DMS79 treated with DMSO at 0.1 percent for 48 hours (cell line): Measurements from ENCODE around the gene NRBF2.
A peak's percentile ranks its signal among the peaks of the same experiment; 100 is the strongest.
"Not testable (repeated sequence)": the region's sequence is repeated elsewhere in the genome, so short reads cannot be mapped to it uniquely, and the experiment has no call there.

Experiments
- DNase-seq: peaks from one replicate; lab custom pipeline; 2025; lab: John Stamatoyannopoulos, UW

The NRBF2 gene

DNA sequence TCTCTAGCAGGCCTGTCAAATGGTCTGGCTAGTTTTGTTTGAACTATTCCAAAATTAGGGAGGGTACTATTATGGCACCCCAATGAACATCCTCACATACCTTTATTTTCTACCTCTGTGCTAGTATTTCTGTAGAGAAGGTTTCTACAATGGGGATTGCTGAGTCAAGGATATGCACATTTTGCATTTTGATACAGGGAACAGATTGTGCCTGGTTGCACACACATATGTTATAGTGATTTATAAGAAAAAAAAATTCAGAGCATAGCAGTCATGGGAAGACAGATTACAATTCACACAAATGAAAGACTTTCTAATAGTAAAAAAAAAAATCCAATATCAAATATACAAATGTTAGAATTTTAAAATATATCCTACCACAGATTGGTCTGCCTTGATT lies 14.1 kb upstream of the NRBF2 start:
- no peak for DNase-seq

DNA sequence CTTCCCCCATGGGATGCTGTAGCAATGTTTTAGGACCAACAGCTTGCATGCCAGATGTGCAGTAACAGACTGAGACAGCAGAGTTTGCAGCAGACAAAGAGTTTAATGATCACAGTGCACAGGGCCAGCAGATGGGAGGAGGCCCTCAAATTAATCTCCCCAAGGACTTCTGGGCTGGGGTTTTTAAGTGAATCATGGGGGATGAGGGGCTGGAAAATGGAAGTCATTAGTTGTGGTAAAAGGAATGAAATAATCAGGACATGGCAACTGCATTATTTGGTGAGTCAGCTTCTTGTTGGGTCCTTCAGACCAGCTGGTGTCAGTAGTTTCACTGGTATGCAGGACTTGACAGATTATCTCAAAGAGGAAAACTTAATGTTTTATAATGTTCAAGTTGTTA lies 12.6 kb upstream of the NRBF2 start:
- no peak for DNase-seq

DNA sequence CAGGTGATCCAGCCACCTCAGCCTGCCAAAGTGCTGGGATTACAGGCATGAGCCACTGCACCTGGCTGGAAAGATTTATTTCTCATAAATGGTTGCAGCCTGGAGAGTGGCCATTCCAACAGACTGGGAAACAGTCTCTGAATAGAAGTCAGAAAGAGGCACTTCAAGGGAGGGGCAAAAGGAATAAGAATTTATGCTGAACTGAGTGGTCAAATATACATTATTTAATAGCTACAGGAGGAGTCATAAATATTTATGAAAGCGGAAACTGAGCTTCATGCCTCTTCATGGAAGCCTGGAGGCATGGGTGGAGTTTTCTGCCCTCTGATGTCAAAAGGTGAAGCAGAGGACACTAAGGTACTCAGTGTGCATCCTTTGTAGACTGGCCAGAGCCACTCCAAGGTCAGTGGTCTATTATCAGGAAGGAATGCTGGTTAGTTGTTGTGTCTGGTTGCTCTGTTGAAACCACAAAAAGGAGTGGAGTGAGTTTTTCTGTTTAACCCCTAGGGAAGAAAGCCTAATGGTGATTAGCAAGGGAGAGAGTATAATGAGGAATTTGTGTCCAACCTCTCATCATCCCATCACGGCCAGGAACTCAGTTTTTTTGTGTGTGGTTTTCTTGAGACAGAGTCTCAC lies 9.3 kb upstream of the NRBF2 start:
- no peak for DNase-seq

- DNase-seq: no peak
Measured at GRCh38 chr10:63125459-63125858, 7.7 kb upstream of the NRBF2 start.

- DNase-seq: no peak
Measured at GRCh38 chr10:63128443-63128842, 4.7 kb upstream of the NRBF2 start.

GRCh38 chr10:63129888-63130287 lies 3.2 kb upstream of the NRBF2 start:
- no peak for DNase-seq

DNA sequence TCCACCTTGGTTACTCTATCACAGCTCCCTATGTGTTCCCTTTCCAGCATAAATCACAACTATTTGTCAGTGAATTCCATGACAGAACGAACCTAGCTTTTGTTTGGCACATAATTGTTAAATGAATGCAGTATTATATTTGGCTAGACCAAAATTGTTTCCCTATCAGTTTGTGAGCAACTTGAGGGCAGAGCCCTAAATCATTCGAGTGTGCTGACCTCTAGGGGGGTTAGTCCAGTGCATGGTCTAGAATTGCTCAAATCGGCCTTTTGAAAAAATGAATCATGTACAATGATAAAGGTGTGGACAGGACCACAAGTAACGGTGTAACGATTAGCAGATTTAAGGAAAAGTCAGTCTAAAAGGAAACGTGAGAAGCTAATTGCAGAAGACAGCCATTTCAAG lies 475 bp upstream of the NRBF2 start:
- DNase-seq: no peak

- no peak for DNase-seq
Measured at GRCh38 chr10:63133821-63134557, 861 bp downstream of the NRBF2 start.

- no peak for DNase-seq
Measured at GRCh38 chr10:63137306-63137705, 4.2 kb downstream of the NRBF2 start.

DNA sequence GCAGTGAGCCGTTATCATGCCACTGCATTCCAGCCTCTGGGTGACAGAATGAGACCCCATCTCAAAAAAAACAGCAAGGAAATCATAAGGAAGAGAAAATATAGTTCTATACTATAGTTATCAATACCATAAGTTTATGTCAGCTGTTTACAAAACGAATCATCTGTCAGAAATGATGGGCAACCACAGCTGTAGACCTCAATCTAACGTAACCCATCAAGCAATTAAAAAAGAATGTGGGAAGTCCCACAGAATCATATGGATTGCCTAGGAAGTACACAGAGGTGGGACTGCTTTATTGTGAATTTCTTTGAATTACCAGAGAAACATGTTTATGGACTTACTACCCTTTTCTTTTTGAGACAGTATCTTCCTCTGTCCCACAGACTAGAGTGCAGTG lies 6.9 kb downstream of the NRBF2 start:
- DNase-seq: no peak

GRCh38 chr10:63142136-63142535 lies 9.0 kb downstream of the NRBF2 start:
- no peak for DNase-seq

GRCh38 chr10:63143987-63144386 lies 10.9 kb downstream of the NRBF2 start:
- no peak for DNase-seq

DNA sequence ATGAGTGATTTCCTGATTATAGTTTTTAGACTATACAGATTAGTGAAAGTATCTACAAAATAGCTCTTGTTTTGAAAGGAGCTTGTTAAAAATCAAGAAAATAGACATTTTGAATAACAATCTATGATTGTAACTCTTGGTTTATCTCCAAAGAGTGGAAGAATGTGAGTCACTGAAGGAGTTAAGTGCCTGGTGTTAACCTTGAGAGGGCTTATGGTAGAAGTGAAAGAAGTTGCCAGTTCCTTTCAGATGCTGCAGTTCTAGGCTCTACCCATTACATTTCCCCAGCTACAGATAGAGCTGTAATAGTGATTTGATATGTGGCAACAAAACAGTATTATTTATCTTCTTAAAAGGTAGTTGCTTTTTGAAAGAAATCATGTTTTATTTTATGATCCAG lies 12.7 kb downstream of the NRBF2 start:
- DNase-seq: no peak

GRCh38 chr10:63146503-63146902 lies 13.4 kb downstream of the NRBF2 start:
- no peak for DNase-seq

- no peak for DNase-seq
Measured at GRCh38 chr10:63150745-63151144, 17.6 kb downstream of the NRBF2 start.

DNA sequence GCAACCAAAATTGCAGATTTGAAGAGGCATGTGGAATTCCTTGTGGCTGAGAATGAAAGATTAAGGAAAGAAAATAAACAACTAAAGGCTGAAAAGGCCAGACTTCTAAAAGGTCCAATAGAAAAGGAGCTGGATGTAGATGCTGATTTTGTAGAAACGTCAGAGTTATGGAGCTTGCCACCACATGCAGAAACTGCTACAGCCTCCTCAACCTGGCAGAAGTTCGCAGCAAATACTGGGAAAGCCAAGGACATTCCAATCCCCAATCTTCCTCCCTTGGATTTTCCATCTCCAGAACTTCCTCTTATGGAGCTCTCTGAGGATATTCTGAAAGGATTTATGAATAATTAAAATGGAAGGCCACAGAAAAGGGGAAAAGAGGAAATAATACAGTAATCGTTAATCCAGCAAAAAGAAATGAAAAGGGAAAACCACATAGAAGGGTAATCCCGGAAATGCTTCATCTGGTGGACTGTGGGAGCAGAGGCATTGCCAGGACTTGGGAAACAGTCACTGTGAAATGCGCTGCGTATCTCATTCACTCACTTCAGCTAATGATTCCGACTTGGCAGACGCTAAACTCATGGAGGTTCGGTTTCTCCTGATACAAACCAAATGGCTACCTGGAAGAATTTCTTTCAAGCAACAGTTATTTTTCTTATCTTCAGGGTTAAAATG lies 20.9 kb downstream of the NRBF2 start:
- not testable (repeated sequence) for DNase-seq

- no peak for DNase-seq
Measured at GRCh38 chr10:63154546-63155387, 21.6 kb downstream of the NRBF2 start.

DNA sequence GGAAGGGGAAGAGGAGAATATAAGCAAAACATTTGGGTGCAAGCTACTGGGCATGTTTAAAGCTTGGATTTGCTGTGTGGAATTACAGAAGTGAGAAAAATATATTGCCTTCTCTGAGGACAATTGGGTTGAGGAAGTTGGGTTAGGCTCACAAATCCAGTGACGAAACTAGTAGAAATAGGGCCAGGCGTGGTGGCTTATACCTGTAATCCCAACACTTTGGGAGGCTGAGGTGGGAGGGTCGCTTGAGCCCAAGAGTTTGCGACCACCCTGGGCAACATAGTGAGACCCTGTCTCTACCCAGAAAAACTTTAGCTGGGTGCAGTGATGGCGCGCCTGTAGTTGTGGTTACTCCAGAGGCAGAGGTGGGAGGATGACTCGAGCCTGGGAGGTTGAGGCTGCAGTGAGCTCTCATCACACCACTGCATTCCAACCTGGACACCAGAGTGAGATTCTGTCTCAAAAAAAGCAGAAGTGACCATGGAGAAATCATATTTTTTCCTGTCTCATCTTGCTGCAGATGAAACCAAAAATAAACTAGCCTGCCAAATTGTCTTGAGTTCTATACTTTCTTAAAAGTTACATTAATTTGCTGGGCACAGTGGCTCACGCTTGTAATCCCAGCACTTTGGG lies 22.4 kb downstream of the NRBF2 start:
- no peak for DNase-seq

DNA sequence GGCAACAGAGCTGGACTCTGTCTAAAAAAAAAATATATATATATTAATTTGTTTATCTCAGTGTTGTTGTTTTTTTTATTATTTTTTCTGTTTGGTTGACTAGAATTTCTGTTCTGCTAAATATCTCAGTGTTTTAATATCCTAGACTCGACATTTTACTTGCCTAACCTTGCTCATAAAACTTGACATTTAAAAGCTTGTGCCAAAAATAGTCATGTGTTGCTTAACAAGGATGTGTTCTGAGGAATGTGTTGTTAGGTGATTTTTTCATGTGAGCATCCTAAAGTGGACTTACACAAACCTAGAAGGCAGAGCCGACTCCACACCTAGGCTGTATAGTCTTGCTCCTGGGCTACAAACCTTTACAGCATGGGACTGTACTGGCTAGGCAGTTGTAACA lies 23.1 kb downstream of the NRBF2 start:
- no peak for DNase-seq

DNA sequence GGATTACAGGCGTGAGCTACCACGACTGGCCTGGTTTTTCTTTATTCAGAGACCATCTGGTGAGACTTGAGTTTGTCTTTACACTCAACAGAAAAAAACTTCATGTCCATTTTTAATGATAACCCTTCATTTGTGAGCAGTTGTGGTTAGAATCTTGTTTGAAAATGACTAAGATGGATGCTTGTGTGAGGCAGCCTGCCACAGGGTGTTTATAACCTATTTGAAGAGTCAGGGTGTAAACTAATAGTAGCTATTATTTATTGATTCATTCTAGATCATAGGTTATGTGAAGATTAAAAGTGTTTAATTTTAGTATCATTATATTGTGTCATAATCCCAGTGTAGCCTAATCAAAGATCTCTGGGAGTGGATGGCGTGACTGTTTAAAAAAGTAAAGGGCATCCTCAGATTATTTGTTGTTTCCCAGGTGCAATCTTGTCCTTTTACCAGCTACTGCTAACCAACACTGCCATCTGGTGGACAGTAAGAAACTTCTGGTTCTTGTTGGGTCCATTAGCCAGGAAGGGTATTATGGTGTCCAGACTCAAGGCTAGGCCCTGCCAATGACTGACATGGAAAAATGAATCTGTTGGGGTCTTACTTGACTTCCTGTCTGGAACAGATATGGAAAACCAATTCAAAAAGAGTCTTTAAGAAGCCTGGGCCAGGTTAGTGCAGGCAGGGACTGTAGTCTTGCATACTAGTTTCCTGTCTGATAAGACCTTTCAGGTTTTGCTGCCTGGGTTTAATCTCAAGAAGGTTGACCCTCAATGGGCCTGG lies 24.9 kb downstream of the NRBF2 start:
- DNase-seq: peak; percentile 15

- no peak for DNase-seq
Measured at GRCh38 chr10:63161592-63161991, 28.5 kb downstream of the NRBF2 start.
